ENCODE data around the gene AXL. TPM values are rescaled to one million over a fixed set of nuclear protein-coding genes. Genes with fewer than 3 reads are reported as not detected.
"Not testable (repeated sequence)": the region's sequence is repeated elsewhere in the genome, so short reads cannot be mapped to it uniquely, and the experiment has no call there.

Gene AXL
- polyA plus RNA-seq, 3 donors = 2.5 to 26.0 (median 24.0) TPM

DNA sequence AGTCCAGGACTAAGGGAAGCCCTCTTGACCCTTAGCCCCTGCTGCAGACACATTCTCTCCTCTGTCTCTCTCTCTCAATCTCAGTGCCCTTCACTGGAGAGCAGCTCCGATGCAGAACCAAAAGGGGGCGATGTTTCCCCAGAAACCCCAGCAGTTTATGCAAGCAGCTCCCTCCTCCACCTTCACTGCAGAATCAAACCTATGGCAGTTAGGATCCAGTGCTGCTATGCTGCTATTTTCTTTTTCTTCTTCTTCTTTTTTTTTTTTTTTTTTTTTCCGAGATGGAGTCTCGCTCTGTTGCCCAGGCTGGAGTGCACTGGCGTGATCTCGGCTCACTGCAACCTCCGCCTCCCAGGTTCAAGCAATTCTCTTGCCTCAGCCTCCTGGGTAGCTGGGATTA lies 14.7 kb upstream of the AXL start:
- H3K27ac ChIP-seq (ENCODE audit: low read depth, low read length) = not testable (repeated sequence)
- 28 to 50% (median 33%) methylated on average over 3 to 5 of the region's 7 CpGs for WGBS, 3 donors

GRCh38 chr19:41205995-41206394 lies 13.0 kb upstream of the AXL start:
- H3K27ac ChIP-seq (ENCODE audit: low read depth, low read length) = no peak overlapping the region
- 73 to 74% (median 73%) methylated on average over 10 of the region's 10 CpGs for WGBS, 3 donors

GRCh38 chr19:41206456-41206855 lies 12.6 kb upstream of the AXL start:
- H3K27ac ChIP-seq (ENCODE audit: low read depth, low read length) = no peak overlapping the region
- WGBS, 3 donors = 53 to 78% (median 61%) methylated on average over 9 of the region's 9 CpGs

DNA sequence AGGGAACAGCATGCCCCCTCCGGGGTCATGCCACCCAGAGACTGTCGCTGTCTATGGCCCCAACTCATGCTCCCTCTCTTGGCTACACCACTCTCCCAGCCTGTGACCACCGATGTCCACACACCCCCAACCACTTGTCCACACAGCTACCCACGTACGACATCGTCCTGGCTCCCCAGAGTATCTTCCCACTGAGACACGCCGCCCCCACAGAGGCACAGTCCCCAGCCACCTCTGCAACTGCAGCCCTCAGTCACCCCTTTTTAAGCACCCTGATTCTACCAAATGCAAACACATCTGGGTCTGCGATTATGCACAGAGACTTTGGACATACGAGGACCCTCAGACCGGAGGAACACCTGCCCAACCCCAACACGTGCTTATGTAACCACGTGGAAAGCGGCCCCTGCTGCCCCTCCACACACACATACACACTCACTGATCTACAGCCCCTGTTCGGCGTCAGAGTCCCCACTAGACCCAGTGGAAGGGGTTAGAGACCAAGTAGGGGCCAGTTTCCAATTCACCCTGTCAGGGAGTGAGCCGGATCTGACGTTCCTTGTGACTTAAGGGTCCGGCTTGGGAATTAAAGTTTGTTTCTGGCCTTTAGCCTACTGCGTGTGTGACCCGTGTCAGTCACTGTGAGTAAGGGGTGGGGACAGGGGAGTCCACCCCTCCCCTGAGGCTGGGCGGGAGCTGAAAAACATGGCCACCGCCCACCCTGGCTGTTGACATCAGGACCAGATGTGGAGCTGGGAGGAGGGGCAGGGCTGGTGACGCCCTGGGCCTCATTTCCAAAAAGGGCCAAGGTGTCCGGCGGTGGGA lies 11.9 kb upstream of the AXL start:
- 55 to 64% (median 59%) methylated on average over 26 of the region's 26 CpGs for WGBS, 3 donors

GRCh38 chr19:41214161-41214560 lies 4.9 kb upstream of the AXL start:
- WGBS, 3 donors = 80 to 98% (median 94%) methylated on average over 1 of the region's 1 CpG

More for the DNA sequence above, 11.9 kb upstream of the AXL start:
- H3K27ac ChIP-seq (ENCODE audit: low read depth, low read length) = peak overlapping the region; percentile 23

GRCh38 chr19:41217741-41218140 lies 1.3 kb upstream of the AXL start:
- WGBS, 3 donors = 53 to 86% (median 75%) methylated on average over 7 of the region's 7 CpGs
- H3K27ac ChIP-seq (ENCODE audit: low read depth, low read length) = no peak overlapping the region

More at GRCh38 chr19:41214161-41214560, 4.9 kb upstream of the AXL start:
- H3K27ac ChIP-seq (ENCODE audit: low read depth, low read length) = no peak overlapping the region

GRCh38 chr19:41218249-41218614 lies 791 bp upstream of the AXL start:
- WGBS, 3 donors = 59 to 78% (median 75%) methylated on average over 7 of the region's 7 CpGs

DNA sequence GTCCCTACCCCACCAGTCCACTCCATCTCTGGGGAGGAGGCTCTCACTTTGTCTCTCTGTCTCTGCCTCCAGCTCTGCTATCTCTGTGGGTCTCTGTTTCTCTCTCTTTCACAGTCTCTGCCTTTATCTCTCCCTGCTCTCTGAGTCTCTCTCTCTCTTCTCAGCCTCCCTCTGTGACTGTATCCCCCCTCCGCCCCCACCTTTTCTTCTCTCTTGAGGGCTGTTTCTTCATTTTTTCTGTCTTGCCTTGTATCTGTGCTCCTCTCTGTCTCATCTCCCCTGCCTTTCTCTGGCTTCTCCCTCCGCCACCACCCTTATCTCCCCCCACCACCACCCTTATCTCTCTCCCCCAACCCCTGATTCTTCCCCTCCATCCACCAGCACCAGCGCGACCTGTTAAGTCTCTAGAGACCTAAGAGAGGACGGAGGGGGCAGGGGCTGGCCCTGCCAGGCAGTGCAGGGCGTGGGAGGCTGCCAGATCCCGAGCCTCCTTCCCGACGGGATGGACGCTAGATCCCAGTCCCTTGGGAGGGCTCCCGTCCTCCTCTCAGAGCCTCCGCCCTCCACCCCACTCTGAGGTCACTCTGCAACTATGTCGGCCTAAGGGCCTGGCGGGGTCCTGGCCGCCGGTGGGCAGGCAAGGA lies 1.0 kb downstream of the AXL start:
- H3K27ac ChIP-seq (ENCODE audit: low read depth, low read length) = peak overlapping the region; percentile 21
- WGBS, 3 donors = 19 to 37% (median 31%) methylated on average over 16 of the region's 16 CpGs

More at GRCh38 chr19:41218249-41218614, 791 bp upstream of the AXL start:
- H3K27ac ChIP-seq (ENCODE audit: low read depth, low read length) = peak overlapping the region; percentile 77

DNA sequence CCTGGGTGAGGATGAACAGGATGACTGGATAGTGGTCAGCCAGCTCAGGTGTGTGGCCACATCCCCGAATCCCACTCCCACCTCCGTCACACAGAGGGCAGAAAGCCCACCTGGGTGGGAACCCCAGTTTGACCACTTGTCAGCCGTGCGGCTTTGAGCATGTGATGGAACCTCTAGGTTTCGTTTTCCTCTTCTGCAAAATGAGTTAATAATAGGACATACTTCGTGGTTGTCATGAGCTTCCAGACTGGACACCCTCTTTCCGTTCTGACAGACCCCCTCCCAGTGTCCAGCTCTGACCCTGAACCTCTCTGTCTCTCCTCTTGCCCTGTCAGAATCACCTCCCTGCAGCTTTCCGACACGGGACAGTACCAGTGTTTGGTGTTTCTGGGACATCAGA lies 1.8 kb downstream of the AXL start:
- no peak overlapping the region for H3K27ac ChIP-seq (ENCODE audit: low read depth, low read length)
- 62 to 65% (median 64%) methylated on average over 9 of the region's 9 CpGs for WGBS, 3 donors

GRCh38 chr19:41221514-41222205 lies 2.6 kb downstream of the AXL start:
- H3K27ac ChIP-seq (ENCODE audit: low read depth, low read length) = no peak overlapping the region
- 83 to 90% (median 89%) methylated on average over 20 of the region's 20 CpGs for WGBS, 3 donors

GRCh38 chr19:41222240-41222639 lies 3.2 kb downstream of the AXL start:
- no peak overlapping the region for H3K27ac ChIP-seq (ENCODE audit: low read depth, low read length)
- WGBS, 3 donors = 74 to 81% (median 75%) methylated on average over 10 of the region's 10 CpGs

- WGBS, 3 donors = 51 to 58% (median 56%) methylated on average over 8 of the region's 8 CpGs
- H3K27ac ChIP-seq (ENCODE audit: low read depth, low read length) = no peak overlapping the region
These were observed 4.6 kb downstream of the AXL start for GRCh38 chr19:41223431-41224234.

DNA sequence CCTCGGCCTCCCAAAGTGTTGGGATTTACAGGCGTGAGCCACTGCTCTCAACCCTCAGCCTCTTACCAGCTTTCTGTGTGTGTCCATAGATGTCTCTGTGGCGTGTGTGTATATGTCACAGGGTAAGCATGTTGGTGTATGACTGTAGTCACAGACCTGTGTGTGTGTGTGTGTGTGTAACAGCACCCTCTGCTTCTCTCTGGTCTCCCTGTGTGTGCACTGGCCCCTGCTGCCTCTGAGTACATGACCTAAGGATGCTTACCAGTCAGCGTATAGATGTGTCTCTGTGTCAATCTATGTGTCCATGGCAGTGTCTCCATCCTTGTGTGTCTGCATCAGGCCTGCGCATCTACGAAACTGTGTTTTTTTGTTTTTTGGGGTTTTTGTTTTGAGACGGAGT lies 5.6 kb downstream of the AXL start:
- WGBS, 3 donors = 90 to 93% (median 92%) methylated on average over 7 of the region's 7 CpGs
- H3K27ac ChIP-seq (ENCODE audit: low read depth, low read length) = no peak overlapping the region

DNA sequence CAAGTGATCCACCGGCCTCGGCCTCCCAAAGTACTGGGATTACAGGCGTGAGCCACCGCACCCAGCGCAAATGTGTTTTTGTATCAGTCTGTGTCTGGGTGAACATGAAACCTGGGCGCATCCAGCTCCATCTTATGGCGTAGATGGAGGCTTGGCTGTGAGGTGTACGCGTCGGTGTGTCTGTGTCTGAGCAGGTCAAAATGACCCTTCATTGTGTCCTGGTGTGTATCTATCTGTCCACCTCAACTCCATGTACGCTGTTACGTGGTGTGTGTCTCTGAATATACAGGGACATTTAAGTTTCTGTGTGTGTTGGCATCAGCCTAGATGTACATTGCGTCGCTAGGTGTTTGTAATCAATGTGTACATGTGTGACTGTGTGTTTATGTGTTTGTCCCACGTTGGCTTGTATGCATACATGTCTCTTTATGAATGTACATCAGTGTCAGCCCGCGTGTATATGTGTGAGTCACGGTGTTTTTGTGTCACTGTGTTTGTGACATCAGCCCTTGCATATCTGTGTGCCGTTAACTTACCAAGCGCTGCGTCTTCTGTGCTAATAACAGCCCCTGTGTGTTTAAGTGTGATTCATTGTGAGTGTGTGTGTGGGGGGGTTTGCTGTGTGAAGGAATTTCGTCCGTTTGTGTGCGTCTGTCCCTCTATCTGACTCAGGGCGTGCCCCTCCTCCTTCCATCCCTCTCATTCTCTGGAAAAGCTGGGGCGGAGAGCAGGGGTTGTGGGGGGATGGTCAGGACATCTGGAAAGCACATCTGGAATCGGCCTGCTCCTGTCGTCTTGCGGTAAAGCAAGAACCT lies 6.4 kb downstream of the AXL start:
- peak overlapping the region; percentile 43 for H3K27ac ChIP-seq (ENCODE audit: low read depth, low read length)
- WGBS, 3 donors = 49 to 54% (median 53%) methylated on average over 29 of the region's 29 CpGs

GRCh38 chr19:41226053-41226873 lies 7.2 kb downstream of the AXL start:
- H3K27ac ChIP-seq (ENCODE audit: low read depth, low read length) = peak overlapping the region; percentile 43
- WGBS, 3 donors = 3 to 9% (median 7%) methylated on average over 56 to 67 of the region's 67 CpGs

GRCh38 chr19:41226874-41227390 lies 7.9 kb downstream of the AXL start:
- H3K27ac ChIP-seq (ENCODE audit: low read depth, low read length) = no peak overlapping the region
- 59 to 68% (median 59%) methylated on average over 9 of the region's 9 CpGs for WGBS, 3 donors

- WGBS, 3 donors = 75 to 88% (median 83%) methylated on average over 3 of the region's 3 CpGs
These were observed 9.5 kb downstream of the AXL start for GRCh38 chr19:41228486-41228885.

More at GRCh38 chr19:41228486-41228885, 9.5 kb downstream of the AXL start:
- H3K27ac ChIP-seq (ENCODE audit: low read depth, low read length) = no peak overlapping the region
